GM23338 (cell line): ENCODE measurements around the gene ELAVL2. TPM values are rescaled to one million over a fixed set of nuclear protein-coding genes. Genes with fewer than 3 reads are reported as not detected.

Experiments used
- ATAC-seq: fragments of 200-7000 bp; cut with Tn5 transposase; 3 replicates; pipeline ENCODE4 v1.9.1; 2020
- DNase-seq: peaks from one replicate; pipeline ENCODE4 v3.0.0-alpha.2; 2015; ENCODE audit warnings: low spot score
- H2AFZ ChIP-seq: fragments of 200-600 bp; sonication (generic); 2 replicates; pipeline ENCODE4 v1.8.0; 2016; ENCODE audit warnings: antibody characterized with exemption, mild to moderate bottlenecking, moderate library complexity
- H3F3A ChIP-seq: fragments of 200-600 bp; sonication (generic); replicated peaks from 2 replicates; pipeline ENCODE4 v1.8.0; 2017; ENCODE audit warnings: antibody characterized with exemption, mixed run types, low read depth
- H3K27ac ChIP-seq: fragments of 200-600 bp; sonication (generic); 2 replicates; pipeline ENCODE4 v1.6.1; 2016; ENCODE audit warnings: low read depth
- H3K27me3 ChIP-seq: fragments of 200-600 bp; sonication (generic); 2 replicates; pipeline ENCODE4 v1.8.0; 2016; ENCODE audit warnings: mild to moderate bottlenecking, mixed run types, moderate library complexity; ENCODE audit not compliant: insufficient read depth
- H3K36me3 ChIP-seq: fragments of 200-600 bp; sonication (generic); 2 replicates; pipeline ENCODE4 v1.8.0; 2016; ENCODE audit warnings: mild to moderate bottlenecking; ENCODE audit not compliant: insufficient read depth
- H3K4me1 ChIP-seq: fragments of 200-600 bp; sonication (generic); 2 replicates; pipeline ENCODE4 v1.8.0; 2016; ENCODE audit warnings: mild to moderate bottlenecking, moderate library complexity; ENCODE audit not compliant: insufficient read depth
- H3K4me2 ChIP-seq: fragments of 200-600 bp; sonication (generic); 2 replicates; pipeline ENCODE4 v1.7.1; 2017; ENCODE audit warnings: mixed run types
- H3K4me3 ChIP-seq: fragments of 200-600 bp; sonication (generic); 2 replicates; pipeline ENCODE4 v1.6.1; 2016; ENCODE audit warnings: mixed run types
- H3K79me2 ChIP-seq: fragments of 200-600 bp; sonication (generic); replicated peaks from 2 replicates; pipeline ENCODE4 v1.8.0; 2017; ENCODE audit warnings: mild to moderate bottlenecking; ENCODE audit not compliant: insufficient read depth
- H3K9me2 ChIP-seq: fragments of 200-600 bp; sonication (generic); 2 replicates; pipeline ENCODE4 v1.8.0; 2017; ENCODE audit not compliant: insufficient read depth
- H4K20me1 ChIP-seq: fragments of 200-600 bp; sonication (generic); replicated peaks from 2 replicates; pipeline ENCODE4 v1.8.0; 2017; ENCODE audit warnings: mild to moderate bottlenecking; ENCODE audit not compliant: insufficient read depth
- H3K27ac Mint-ChIP-seq: 2 replicates; pipeline ENCODE4 v1.8.0; 2020; ENCODE audit warnings: inconsistent platforms, mild to moderate bottlenecking, moderate library complexity, mixed read lengths
- H3K27me3 Mint-ChIP-seq: 3 replicates; pipeline ENCODE4 v1.8.0; 2022; ENCODE audit warnings: low read depth, mild to moderate bottlenecking, moderate library complexity, mixed read lengths, inconsistent platforms; ENCODE audit not compliant: insufficient read depth, poor library complexity
- H3K36me3 Mint-ChIP-seq: 3 replicates; pipeline ENCODE4 v1.8.0; 2021; ENCODE audit warnings: low read depth, mild to moderate bottlenecking, inconsistent platforms, moderate library complexity, mixed read lengths
- H3K4me1 Mint-ChIP-seq: 3 replicates; pipeline ENCODE4 v1.8.0; 2020; ENCODE audit warnings: mild to moderate bottlenecking, inconsistent platforms, mixed read lengths
- H3K4me3 Mint-ChIP-seq: 3 replicates; pipeline ENCODE4 v1.8.0; 2021; ENCODE audit warnings: moderate library complexity, mild to moderate bottlenecking, inconsistent platforms, mixed read lengths
- H3K9me3 Mint-ChIP-seq: 3 replicates; pipeline ENCODE4 v1.8.0; 2020; ENCODE audit warnings: moderate library complexity, mild to moderate bottlenecking, inconsistent platforms, mixed read lengths
- CREB1 ChIP-seq: fragments of 250-450 bp; sonication (Bioruptor Pico); IDR thresholded peaks from 2 replicates; pipeline ENCODE4 v1.5.0; 2020; ENCODE audit warnings: low read depth, mild to moderate bottlenecking, moderate library complexity
- EZH2 ChIP-seq: fragments of 200-600 bp; sonication (generic); IDR thresholded peaks from one replicate; pipeline ENCODE4 v1.8.0; 2017; ENCODE audit warnings: antibody characterized with exemption, mild to moderate bottlenecking, low read depth; ENCODE audit not compliant: unreplicated experiment
- EZH2phosphoT487 ChIP-seq: fragments of 200-600 bp; sonication (generic); IDR thresholded peaks from one replicate; pipeline ENCODE4 v1.8.1; 2018; ENCODE audit warnings: antibody characterized with exemption; ENCODE audit not compliant: unreplicated experiment
- NANOG ChIP-seq: IDR thresholded peaks from 2 replicates; pipeline ENCODE4 v1.6.1; 2016; ENCODE audit warnings: antibody characterized with exemption, borderline replicate concordance
- ZNF114 ChIP-seq: fragments of 250-450 bp; sonication (Bioruptor Pico); IDR thresholded peaks from 2 replicates; pipeline ENCODE4 v1.5.0; 2020; ENCODE audit warnings: mild to moderate bottlenecking, moderate library complexity
- ZNF331 ChIP-seq: fragments of 250-450 bp; sonication (Bioruptor Pico); IDR thresholded peaks from 2 replicates; pipeline ENCODE4 v1.5.0; 2020; ENCODE audit warnings: low read depth, mild to moderate bottlenecking, moderate library complexity
- polyA plus RNA-seq: library from polyadenylated mRNA; unstranded; fragments of >200 nt; fragmentation: Nextera tagmentation; extraction: Ambion mirVana; gene quantifications from 2 replicates; pipeline ENCODE4 v1.2.1, GENCODE V29; 2016
- total RNA-seq: library from RNA; depleted of rRNA; stranded (reverse); fragments of >200 nt; shearing (Covaris generic); gene quantifications from 2 replicates; pipeline ENCODE4 v1.2.3, GENCODE V29; 2014
- TF ChIP-seq, protein P1 (sequence below), 2 experiments: fragments of 200-600 bp in 1 of 2; sonication (generic) in 1 of 2; conservative IDR thresholded peaks; 2 replicates each; pipeline versions ENCODE4 v1.5.1 to v1.6.1; 2016 to 2017; ENCODE audit warnings: antibody characterized with exemption in 2 of 2, low read depth in 2 of 2, mild to moderate bottlenecking in 2 of 2, moderate library complexity in 1 of 2
- TF ChIP-seq, protein P2 (sequence below): IDR thresholded peaks from one replicate; pipeline ENCODE4 v1.6.1; 2018; ENCODE audit warnings: antibody characterized with exemption; ENCODE audit not compliant: unreplicated experiment
- TF ChIP-seq, protein P3 (sequence below): IDR thresholded peaks from 2 replicates; pipeline ENCODE4 v1.6.1; 2016; ENCODE audit warnings: antibody characterized with exemption

The ELAVL2 gene
- total and polyA plus RNA-seq, 2 experiments from 2014 or later: 18.6 to 42.4 TPM

DNA sequence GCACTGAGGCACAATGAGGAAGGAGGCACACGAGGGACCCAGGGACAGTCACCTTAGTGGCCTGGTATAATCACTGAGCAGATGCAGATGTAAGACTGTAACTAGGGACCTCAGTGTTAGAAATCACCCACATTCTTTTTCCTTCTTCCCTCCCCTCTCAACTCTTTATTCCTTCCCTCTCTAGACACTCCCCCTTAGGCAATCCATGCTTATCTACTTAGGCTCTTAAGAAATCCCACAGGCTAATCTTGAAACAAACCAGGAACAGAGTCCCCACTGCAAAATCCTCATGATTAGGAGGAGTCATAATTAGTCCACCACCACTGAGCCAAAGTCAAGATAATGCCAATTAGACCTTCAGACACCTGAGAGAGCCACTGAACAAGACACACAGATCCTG is 84.7 kb downstream of the ELAVL2 start (continued):
- TF ChIP-seq, protein P1, sequence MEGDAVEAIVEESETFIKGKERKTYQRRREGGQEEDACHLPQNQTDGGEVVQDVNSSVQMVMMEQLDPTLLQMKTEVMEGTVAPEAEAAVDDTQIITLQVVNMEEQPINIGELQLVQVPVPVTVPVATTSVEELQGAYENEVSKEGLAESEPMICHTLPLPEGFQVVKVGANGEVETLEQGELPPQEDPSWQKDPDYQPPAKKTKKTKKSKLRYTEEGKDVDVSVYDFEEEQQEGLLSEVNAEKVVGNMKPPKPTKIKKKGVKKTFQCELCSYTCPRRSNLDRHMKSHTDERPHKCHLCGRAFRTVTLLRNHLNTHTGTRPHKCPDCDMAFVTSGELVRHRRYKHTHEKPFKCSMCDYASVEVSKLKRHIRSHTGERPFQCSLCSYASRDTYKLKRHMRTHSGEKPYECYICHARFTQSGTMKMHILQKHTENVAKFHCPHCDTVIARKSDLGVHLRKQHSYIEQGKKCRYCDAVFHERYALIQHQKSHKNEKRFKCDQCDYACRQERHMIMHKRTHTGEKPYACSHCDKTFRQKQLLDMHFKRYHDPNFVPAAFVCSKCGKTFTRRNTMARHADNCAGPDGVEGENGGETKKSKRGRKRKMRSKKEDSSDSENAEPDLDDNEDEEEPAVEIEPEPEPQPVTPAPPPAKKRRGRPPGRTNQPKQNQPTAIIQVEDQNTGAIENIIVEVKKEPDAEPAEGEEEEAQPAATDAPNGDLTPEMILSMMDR (conservative IDR thresholded peaks at IDR 0.05; ENCODE audit: low read depth in 2 of 2): no peak
- TF ChIP-seq, protein P2, sequence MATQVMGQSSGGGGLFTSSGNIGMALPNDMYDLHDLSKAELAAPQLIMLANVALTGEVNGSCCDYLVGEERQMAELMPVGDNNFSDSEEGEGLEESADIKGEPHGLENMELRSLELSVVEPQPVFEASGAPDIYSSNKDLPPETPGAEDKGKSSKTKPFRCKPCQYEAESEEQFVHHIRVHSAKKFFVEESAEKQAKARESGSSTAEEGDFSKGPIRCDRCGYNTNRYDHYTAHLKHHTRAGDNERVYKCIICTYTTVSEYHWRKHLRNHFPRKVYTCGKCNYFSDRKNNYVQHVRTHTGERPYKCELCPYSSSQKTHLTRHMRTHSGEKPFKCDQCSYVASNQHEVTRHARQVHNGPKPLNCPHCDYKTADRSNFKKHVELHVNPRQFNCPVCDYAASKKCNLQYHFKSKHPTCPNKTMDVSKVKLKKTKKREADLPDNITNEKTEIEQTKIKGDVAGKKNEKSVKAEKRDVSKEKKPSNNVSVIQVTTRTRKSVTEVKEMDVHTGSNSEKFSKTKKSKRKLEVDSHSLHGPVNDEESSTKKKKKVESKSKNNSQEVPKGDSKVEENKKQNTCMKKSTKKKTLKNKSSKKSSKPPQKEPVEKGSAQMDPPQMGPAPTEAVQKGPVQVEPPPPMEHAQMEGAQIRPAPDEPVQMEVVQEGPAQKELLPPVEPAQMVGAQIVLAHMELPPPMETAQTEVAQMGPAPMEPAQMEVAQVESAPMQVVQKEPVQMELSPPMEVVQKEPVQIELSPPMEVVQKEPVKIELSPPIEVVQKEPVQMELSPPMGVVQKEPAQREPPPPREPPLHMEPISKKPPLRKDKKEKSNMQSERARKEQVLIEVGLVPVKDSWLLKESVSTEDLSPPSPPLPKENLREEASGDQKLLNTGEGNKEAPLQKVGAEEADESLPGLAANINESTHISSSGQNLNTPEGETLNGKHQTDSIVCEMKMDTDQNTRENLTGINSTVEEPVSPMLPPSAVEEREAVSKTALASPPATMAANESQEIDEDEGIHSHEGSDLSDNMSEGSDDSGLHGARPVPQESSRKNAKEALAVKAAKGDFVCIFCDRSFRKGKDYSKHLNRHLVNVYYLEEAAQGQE: no peak
- TF ChIP-seq, protein P3, sequence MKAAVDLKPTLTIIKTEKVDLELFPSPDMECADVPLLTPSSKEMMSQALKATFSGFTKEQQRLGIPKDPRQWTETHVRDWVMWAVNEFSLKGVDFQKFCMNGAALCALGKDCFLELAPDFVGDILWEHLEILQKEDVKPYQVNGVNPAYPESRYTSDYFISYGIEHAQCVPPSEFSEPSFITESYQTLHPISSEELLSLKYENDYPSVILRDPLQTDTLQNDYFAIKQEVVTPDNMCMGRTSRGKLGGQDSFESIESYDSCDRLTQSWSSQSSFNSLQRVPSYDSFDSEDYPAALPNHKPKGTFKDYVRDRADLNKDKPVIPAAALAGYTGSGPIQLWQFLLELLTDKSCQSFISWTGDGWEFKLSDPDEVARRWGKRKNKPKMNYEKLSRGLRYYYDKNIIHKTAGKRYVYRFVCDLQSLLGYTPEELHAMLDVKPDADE: no peak
- no peak for TF ChIP-seq CREB1 (CRISPR knock-in tag)
- no peak for TF ChIP-seq ZNF114 (CRISPR knock-in tag)
- TF ChIP-seq NANOG: no peak
- TF ChIP-seq ZNF331 (CRISPR knock-in tag): no peak
- no peak for TF ChIP-seq EZH2phosphoT487
- TF ChIP-seq EZH2: no peak

DNA sequence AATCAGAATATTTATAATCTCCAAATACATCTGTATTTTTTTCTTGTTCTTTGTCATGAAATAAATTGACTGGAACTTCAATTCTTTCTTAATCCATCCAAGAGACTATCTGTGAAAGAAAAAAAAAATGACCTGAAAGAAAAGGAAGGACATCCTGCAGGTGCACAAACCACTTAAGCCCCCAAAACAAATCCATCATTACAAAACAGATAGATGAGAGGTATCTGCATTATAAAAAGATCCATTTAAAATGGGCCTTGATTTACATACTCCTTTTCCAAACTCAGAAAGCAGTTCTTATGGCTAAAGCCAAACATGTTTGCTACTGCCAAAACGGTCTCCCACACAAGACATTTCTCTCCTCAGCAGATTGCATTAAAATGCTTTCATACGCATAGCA is 85.5 kb downstream of the ELAVL2 start:
- peaks cover 90% of the 10 kb centered on the region for H3K79me2 ChIP-seq
- H3K27ac ChIP-seq: peak overlapping the region; percentile 92
- peak overlapping the region; percentile 87 for H3K27ac Mint-ChIP-seq
- H3K27me3 ChIP-seq: no peaks in the 10 kb centered on the region
- peaks cover 91% of the 10 kb centered on the region for H3K4me1 ChIP-seq
- peak overlapping the region; percentile 33 for H3K4me3 ChIP-seq
- TF ChIP-seq NANOG (peak; percentile 93), EZH2phosphoT487 (no peak)
- peak overlapping the region; percentile 54 for H3K4me2 ChIP-seq
- DNase-seq (no peak), ATAC-seq (peak; percentile 13; the same call in 2 of the 3 replicates)
- H3F3A ChIP-seq: 0 out of 2 replicates have a peak, but pooled peaks cover 6% of the 10 kb centered on the region
- H4K20me1 ChIP-seq: no peaks in the 10 kb centered on the region
- peaks cover 6% of the 10 kb centered on the region for H3K27me3 Mint-ChIP-seq
- H3K9me3 Mint-ChIP-seq: no peaks in the 10 kb centered on the region
- H3K36me3 ChIP-seq: no peaks in the 10 kb centered on the region
- no peaks in the 10 kb centered on the region for H3K36me3 Mint-ChIP-seq
- peaks cover 79% of the 10 kb centered on the region for H3K4me1 Mint-ChIP-seq
- no peak overlapping the region for H2AFZ ChIP-seq
- 0 out of 2 replicates have a peak, but pooled peaks cover 11% of the 10 kb centered on the region for H3K9me2 ChIP-seq
- peak overlapping the region; percentile 53 for H3K4me3 Mint-ChIP-seq
